ENCODE results near the gene HLA-G. TPM values are rescaled to one million over a fixed set of nuclear protein-coding genes. Genes with fewer than 3 reads are reported as not detected.

HLA-G gene
- total and polyA plus RNA-seq, 9 donors = 0.41 to 8.1 (median 4.3) TPM; not detected in 1

DNA sequence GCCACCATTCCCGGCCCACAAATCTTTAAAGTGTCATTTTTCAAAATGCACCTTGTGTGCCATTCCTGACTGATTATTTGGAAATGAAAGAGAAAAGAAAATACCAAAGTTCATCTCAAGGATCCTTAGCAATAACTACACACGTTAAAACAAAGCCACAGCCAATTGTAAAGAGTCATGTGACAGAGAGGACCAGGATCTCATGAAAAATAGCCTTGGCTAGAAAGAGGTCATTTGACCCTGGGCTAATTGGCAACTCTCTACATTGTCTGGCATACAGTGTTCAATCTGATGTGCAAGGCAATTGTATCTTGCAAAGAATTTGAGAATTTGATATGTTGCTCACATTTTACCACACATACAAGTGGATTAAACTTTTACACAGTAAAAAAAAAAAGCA is 31.6 kb upstream of the HLA-G start:
- no CpG with 5 or more reads among the region's 2 CpGs for WGBS (ENCODE audit: insufficient coverage)
- Histone ChIP-seq H3K27ac (ENCODE audit: low read length) (no peak overlapping the region), H3K9me3 (replicated peaks; ENCODE audit: control insufficient read depth, low read depth, low read length) (no peaks in the 10 kb centered on the region), H3K4me3 (ENCODE audit: low read length) (no peak overlapping the region), H3K27me3 (ENCODE audit: control insufficient read depth, insufficient read depth, low read length) (peaks cover 36% of the 10 kb centered on the region), H3K4me1 (ENCODE audit: control insufficient read depth, insufficient read depth, low read length) (peaks cover 5% of the 10 kb centered on the region), H3K36me3 (ENCODE audit: control insufficient read depth, insufficient read depth, low read length) (no peaks in the 10 kb centered on the region)
- no peak for DNase-seq

DNA sequence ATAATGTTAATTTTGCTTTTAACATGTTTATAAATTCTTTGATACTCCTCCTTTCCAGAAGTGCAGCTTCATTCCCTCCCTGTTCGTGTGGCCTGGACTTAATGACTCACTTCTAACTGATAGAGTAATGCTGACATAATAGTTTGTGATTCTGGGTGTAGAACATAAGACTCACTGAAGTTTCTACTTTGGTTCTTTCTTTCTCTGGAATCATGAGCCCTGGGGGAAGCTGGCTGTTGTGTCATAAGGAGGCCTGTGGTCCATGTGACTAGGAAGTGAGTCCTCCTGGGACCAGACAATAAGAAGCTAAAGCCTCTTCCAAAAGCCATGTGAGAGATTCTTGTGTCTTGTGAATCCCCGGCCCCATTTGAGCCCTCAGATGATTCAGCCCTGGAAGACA is 30.5 kb upstream of the HLA-G start:
- DNase-seq = no peak
- H3K9me3 ChIP-seq (replicated peaks; ENCODE audit: control insufficient read depth, low read depth, low read length) = no peaks in the 10 kb centered on the region
- H3K36me3 ChIP-seq (ENCODE audit: control insufficient read depth, insufficient read depth, low read length) = no peaks in the 10 kb centered on the region
- WGBS (ENCODE audit: insufficient coverage) = 0% methylated on average over 1 of the region's 2 CpGs
- H3K27me3 ChIP-seq (ENCODE audit: control insufficient read depth, insufficient read depth, low read length) = peaks cover 33% of the 10 kb centered on the region
- H3K4me3 ChIP-seq (ENCODE audit: low read length) = no peak overlapping the region
- no peak overlapping the region for H3K27ac ChIP-seq (ENCODE audit: low read length)
- H3K4me1 ChIP-seq (ENCODE audit: control insufficient read depth, insufficient read depth, low read length) = peaks cover 4% of the 10 kb centered on the region

DNA sequence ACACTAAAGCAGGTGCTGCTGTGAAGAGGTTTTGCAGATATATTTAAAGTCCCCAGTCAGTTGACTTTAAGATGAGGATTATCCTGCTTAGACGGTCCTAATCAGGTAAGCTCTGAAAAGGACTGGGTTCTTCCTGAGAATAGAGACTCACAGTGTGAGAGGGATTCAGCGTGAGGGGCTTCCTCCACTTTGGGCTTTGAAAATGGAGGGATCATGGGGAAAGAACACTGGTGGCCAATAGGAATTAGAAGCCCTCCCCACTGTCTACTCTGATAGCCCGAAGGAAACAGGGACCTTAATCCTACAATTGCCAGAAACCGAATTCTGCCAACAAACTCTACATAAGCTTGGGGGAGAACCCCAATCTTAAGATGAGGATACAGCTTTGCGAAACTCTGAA is 29.7 kb upstream of the HLA-G start:
- peaks cover 24% of the 10 kb centered on the region for H3K27me3 ChIP-seq (ENCODE audit: control insufficient read depth, insufficient read depth, low read length)
- no peaks in the 10 kb centered on the region for H3K4me1 ChIP-seq (ENCODE audit: control insufficient read depth, insufficient read depth, low read length)
- H3K36me3 ChIP-seq (ENCODE audit: control insufficient read depth, insufficient read depth, low read length) = no peaks in the 10 kb centered on the region
- H3K27ac ChIP-seq (ENCODE audit: low read length) = no peak overlapping the region
- WGBS (ENCODE audit: insufficient coverage) = 75% methylated on average over 2 of the region's 5 CpGs
- H3K9me3 ChIP-seq (replicated peaks; ENCODE audit: control insufficient read depth, low read depth, low read length) = no peaks in the 10 kb centered on the region
- DNase-seq = no peak
- H3K4me3 ChIP-seq (ENCODE audit: low read length) = no peak overlapping the region

DNA sequence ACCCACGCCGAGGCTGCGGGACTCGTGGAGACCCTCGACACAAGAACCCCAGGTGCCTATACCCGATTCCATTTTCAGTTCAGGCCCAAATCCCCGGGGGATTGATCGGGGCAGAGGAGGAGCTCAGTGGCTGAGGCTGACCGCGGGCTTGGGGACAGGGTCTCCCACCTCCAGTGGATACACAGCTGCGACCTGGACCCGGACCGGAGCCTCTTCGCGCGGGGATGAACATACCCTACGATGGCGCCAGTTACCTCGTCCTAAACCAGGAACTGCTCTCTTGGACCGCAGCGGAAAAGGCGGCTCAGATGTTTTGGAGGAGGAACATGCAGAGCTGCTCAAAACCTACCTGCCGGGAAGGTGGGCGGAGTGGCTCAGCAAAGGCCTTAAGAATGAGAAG is 27.4 kb upstream of the HLA-G start:
- DNase-seq = no peak
- 87% methylated on average over 24 of the region's 24 CpGs for WGBS (ENCODE audit: insufficient coverage)
- H3K27me3 ChIP-seq (ENCODE audit: control insufficient read depth, insufficient read depth, low read length) = peaks cover 12% of the 10 kb centered on the region

DNA sequence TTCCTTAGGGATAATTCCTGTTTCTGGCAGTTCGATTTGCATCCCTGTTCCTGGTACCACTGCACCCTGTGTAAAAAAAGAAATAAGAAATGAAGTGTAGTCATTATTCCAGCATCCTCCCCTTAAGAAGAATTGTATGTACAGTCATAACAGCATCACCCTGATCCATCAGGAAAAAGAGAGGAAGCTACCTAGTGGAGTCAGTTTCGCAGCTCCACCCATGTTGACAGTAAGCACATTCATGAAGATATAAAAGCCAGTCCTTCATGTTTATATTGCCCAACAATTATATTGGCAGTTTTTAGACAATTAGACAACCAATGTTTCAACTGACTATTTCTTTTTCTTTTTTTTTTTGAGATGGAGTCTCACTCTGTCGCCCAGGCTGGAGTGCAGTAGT is 21.2 kb upstream of the HLA-G start:
- Histone ChIP-seq H3K27me3 (ENCODE audit: control insufficient read depth, insufficient read depth, low read length) (peaks cover 3% of the 10 kb centered on the region), H3K4me3 (ENCODE audit: low read length) (no peak overlapping the region), H3K4me1 (ENCODE audit: control insufficient read depth, insufficient read depth, low read length) (no peaks in the 10 kb centered on the region), H3K27ac (ENCODE audit: low read length) (no peak overlapping the region), H3K9me3 (replicated peaks; ENCODE audit: control insufficient read depth, low read depth, low read length) (no peaks in the 10 kb centered on the region), H3K36me3 (ENCODE audit: control insufficient read depth, insufficient read depth, low read length) (no peaks in the 10 kb centered on the region)
- WGBS (ENCODE audit: insufficient coverage) = 80% methylated on average over 1 of the region's 3 CpGs
- no peak for DNase-seq

More for the DNA sequence above, 27.4 kb upstream of the HLA-G start:
- H3K36me3 ChIP-seq (ENCODE audit: control insufficient read depth, insufficient read depth, low read length) = no peaks in the 10 kb centered on the region
- H3K9me3 ChIP-seq (replicated peaks; ENCODE audit: control insufficient read depth, low read depth, low read length) = no peaks in the 10 kb centered on the region
- H3K4me1 ChIP-seq (ENCODE audit: control insufficient read depth, insufficient read depth, low read length) = no peaks in the 10 kb centered on the region
- no peak overlapping the region for H3K27ac ChIP-seq (ENCODE audit: low read length)
- no peak overlapping the region for H3K4me3 ChIP-seq (ENCODE audit: low read length)

DNA sequence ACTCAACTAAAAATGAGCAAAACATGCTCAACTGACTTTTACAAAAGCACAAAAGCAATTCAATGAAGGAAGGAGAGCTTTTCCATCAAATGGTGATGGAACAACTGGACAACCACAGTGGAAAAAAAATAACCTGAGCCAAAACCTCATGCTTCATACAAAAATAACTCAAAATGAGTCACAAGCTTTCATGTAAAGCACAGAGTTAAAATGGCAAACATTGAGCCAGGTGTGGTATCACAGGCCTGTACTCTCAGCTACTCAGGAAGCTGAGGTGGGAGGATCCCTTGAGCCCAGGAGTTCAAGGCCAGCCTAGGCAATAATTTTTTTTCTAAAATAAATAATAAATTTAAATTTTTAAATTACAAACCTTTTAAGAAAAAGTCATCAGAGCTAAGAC is 18.4 kb upstream of the HLA-G start:
- H3K9me3 ChIP-seq (replicated peaks; ENCODE audit: control insufficient read depth, low read depth, low read length) = no peaks in the 10 kb centered on the region
- DNase-seq = peak; percentile 26
- no peaks in the 10 kb centered on the region for H3K36me3 ChIP-seq (ENCODE audit: control insufficient read depth, insufficient read depth, low read length)

DNA sequence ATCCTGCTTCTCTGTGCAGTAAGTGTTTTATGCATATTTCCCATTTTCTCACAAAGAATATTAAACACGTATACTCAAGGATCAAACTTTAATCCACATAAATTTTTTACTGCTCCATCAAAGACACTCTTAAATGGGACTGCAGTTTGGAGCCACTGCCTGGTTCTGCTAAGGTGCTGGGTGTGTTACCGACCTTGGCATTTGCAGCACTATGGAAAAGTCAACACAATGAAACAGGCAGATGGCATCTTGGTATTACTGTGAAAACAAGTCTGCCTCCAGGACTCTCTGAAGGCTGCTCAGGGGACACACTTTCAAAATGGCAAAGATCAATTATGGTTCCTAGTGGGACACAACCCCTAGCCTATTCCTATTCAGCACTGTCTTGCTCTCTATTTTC is 17.3 kb upstream of the HLA-G start:
- H3K27me3 ChIP-seq (ENCODE audit: control insufficient read depth, insufficient read depth, low read length) = peaks cover 5% of the 10 kb centered on the region
- no peaks in the 10 kb centered on the region for H3K36me3 ChIP-seq (ENCODE audit: control insufficient read depth, insufficient read depth, low read length)
- H3K27ac ChIP-seq (ENCODE audit: low read length) = no peak overlapping the region
- H3K4me3 ChIP-seq (ENCODE audit: low read length) = no peak overlapping the region
- H3K4me1 ChIP-seq (ENCODE audit: control insufficient read depth, insufficient read depth, low read length) = no peaks in the 10 kb centered on the region
- WGBS (ENCODE audit: insufficient coverage) = 67% methylated on average over 1 of the region's 2 CpGs
- no peaks in the 10 kb centered on the region for H3K9me3 ChIP-seq (replicated peaks; ENCODE audit: control insufficient read depth, low read depth, low read length)
- no peak for DNase-seq

More for the DNA sequence above, 18.4 kb upstream of the HLA-G start:
- Histone ChIP-seq H3K4me1 (ENCODE audit: control insufficient read depth, insufficient read depth, low read length) (no peaks in the 10 kb centered on the region), H3K4me3 (ENCODE audit: low read length) (no peak overlapping the region), H3K27ac (ENCODE audit: low read length) (no peak overlapping the region), H3K27me3 (ENCODE audit: control insufficient read depth, insufficient read depth, low read length) (peaks cover 5% of the 10 kb centered on the region)

DNA sequence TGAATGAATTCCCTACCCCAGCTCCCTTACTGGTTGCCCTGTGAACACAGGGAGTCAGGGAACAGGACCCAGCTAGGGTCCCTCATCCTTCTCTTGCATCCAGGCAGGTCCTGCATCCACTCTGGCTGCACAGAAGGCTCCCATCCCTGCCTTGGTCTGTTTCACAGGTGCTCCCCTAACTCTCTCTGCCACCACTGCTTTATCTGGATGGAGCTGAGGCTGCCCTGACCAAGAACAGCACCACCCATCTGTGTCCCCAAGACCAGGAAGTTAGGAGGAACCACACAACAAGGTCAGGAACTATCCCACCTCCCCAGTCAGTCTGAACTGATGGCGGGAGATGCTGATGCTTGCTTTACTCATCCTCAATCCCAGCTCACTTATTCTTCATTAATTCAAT is 16.2 kb upstream of the HLA-G start:
- H3K27me3 ChIP-seq (ENCODE audit: control insufficient read depth, insufficient read depth, low read length) = peaks cover 5% of the 10 kb centered on the region
- no peaks in the 10 kb centered on the region for H3K9me3 ChIP-seq (replicated peaks; ENCODE audit: control insufficient read depth, low read depth, low read length)
- WGBS (ENCODE audit: insufficient coverage) = 73% methylated on average over 1 of the region's 1 CpG
- H3K36me3 ChIP-seq (ENCODE audit: control insufficient read depth, insufficient read depth, low read length) = no peaks in the 10 kb centered on the region
- no peak overlapping the region for H3K4me3 ChIP-seq (ENCODE audit: low read length)
- DNase-seq = no peak
- H3K4me1 ChIP-seq (ENCODE audit: control insufficient read depth, insufficient read depth, low read length) = no peaks in the 10 kb centered on the region
- no peak overlapping the region for H3K27ac ChIP-seq (ENCODE audit: low read length)

DNA sequence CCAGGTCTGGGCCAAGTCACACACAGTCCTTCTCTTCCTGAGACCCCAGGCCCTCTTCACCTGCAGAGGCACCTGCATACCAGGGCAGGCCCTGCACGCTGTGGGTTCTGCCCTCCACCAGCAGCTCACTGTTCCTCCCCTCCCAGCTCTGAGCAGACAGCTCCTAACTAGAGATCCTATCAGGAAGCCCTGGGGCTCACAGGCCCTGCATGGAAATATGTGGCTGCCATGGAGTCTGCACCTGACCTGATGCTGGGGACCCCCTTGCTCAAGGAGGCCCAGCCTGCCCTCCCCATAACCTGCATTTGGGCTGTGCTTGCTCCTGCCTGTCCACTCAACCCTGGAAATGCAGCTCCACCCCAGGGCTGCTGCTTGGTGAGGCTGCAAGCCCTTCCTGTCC is 14.6 kb upstream of the HLA-G start:
- 40% methylated on average over 1 of the region's 1 CpG for WGBS (ENCODE audit: insufficient coverage)
- no peak overlapping the region for H3K4me3 ChIP-seq (ENCODE audit: low read length)

DNA sequence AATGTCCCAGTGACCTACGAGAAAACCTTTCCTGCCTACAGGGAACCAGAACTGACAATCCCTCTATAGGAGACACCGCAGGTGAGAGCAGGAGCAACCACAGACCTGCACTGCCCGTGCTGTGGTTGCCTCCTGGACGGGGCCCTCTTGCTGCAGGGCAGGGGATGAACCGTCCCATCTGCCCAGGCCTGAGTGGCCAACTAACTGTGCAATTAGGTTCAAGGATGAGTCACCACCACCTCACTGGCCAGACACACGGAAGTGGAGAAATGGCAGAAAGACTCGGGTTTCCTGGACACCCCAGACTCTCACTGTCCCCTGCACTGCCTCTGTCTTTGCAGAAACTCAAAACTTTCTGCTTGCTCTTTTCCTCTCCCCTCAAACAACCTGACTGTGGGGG is 13.8 kb upstream of the HLA-G start:
- Histone ChIP-seq H3K27me3 (ENCODE audit: control insufficient read depth, insufficient read depth, low read length) (peaks cover 5% of the 10 kb centered on the region), H3K27ac (ENCODE audit: low read length) (no peak overlapping the region), H3K4me1 (ENCODE audit: control insufficient read depth, insufficient read depth, low read length) (no peaks in the 10 kb centered on the region), H3K9me3 (replicated peaks; ENCODE audit: control insufficient read depth, low read depth, low read length) (no peaks in the 10 kb centered on the region), H3K36me3 (ENCODE audit: control insufficient read depth, insufficient read depth, low read length) (no peaks in the 10 kb centered on the region), H3K4me3 (ENCODE audit: low read length) (no peak overlapping the region)
- DNase-seq = no peak
- WGBS (ENCODE audit: insufficient coverage) = 70% methylated on average over 5 of the region's 7 CpGs

More for the DNA sequence above, 14.6 kb upstream of the HLA-G start:
- DNase-seq = no peak
- no peaks in the 10 kb centered on the region for H3K36me3 ChIP-seq (ENCODE audit: control insufficient read depth, insufficient read depth, low read length)
- peaks cover 5% of the 10 kb centered on the region for H3K27me3 ChIP-seq (ENCODE audit: control insufficient read depth, insufficient read depth, low read length)
- no peaks in the 10 kb centered on the region for H3K4me1 ChIP-seq (ENCODE audit: control insufficient read depth, insufficient read depth, low read length)
- H3K27ac ChIP-seq (ENCODE audit: low read length) = no peak overlapping the region
- no peaks in the 10 kb centered on the region for H3K9me3 ChIP-seq (replicated peaks; ENCODE audit: control insufficient read depth, low read depth, low read length)

DNA sequence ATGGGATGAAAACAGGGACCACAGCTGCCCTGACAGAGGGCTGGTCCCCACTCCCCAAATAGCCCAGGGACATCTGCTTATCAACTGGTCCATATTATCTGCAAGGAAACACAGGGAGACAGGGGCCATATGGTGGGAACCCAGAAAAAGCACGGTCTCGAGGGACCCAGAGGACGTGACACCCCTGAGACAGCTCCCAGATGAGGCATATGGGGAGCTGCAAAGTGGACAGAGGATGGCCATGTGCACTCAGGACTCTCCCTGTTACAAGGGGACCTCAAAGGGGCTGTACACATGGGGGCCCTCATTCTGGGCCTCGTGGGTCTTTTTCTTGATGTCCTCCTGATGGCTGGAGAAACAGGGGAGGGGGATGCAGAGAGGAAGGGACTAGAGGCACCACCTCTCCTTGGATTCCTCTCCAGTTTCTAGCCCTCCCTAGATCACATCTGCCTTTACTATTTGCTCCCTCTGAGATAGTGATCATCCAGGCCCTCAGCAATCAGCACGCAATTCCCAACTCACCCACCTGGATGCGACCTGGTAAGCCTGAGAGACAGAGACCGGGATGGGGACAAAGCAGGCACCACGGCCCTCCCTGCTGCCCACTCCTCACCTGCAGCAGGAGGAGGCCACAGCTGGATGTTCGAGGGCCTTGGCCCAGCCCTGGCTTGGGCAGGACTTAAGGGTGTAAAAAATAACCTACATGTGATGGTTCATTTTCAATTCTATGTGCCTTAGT is 13.1 kb upstream of the HLA-G start:
- no peak for DNase-seq
- Histone ChIP-seq H3K4me1 (ENCODE audit: control insufficient read depth, insufficient read depth, low read length) (no peaks in the 10 kb centered on the region), H3K36me3 (ENCODE audit: control insufficient read depth, insufficient read depth, low read length) (no peaks in the 10 kb centered on the region), H3K4me3 (ENCODE audit: low read length) (no peak overlapping the region), H3K27ac (ENCODE audit: low read length) (no peak overlapping the region), H3K27me3 (ENCODE audit: control insufficient read depth, insufficient read depth, low read length) (peaks cover 5% of the 10 kb centered on the region), H3K9me3 (replicated peaks; ENCODE audit: control insufficient read depth, low read depth, low read length) (no peaks in the 10 kb centered on the region)
- WGBS (ENCODE audit: insufficient coverage) = 42% methylated on average over 3 of the region's 9 CpGs
